Adipocyte (in vitro differentiated cells): ENCODE results near the gene NPIPB6.
A peak's percentile ranks its signal among the peaks of the same experiment; 100 is the strongest.

Experiments used
- DNase-seq: peaks from one replicate; pipeline ENCODE4 v3.0.0-alpha.2; 2015; ENCODE audit warnings: low read depth
- H3K27me3 ChIP-seq: replicated peaks from 2 replicates; pipeline ENCODE4 v1.7.0; 2013; ENCODE audit warnings: mild to moderate bottlenecking, low read length, moderate library complexity; ENCODE audit not compliant: control insufficient read depth, insufficient read depth
- H3K36me3 ChIP-seq: 2 replicates; pipeline ENCODE4 v1.7.0; 2013; ENCODE audit warnings: low read length, mild to moderate bottlenecking, moderate library complexity; ENCODE audit not compliant: control insufficient read depth, insufficient read depth, severe bottlenecking
- H3K4me1 ChIP-seq: 2 replicates; pipeline ENCODE4 v1.7.0; 2013; ENCODE audit warnings: mild to moderate bottlenecking, low read length, moderate library complexity; ENCODE audit not compliant: control insufficient read depth, insufficient read depth
- H3K4me3 ChIP-seq: 2 replicates; pipeline ENCODE4 v1.7.0; 2013; ENCODE audit warnings: mild to moderate bottlenecking, low read length, moderate library complexity
- H3K9ac ChIP-seq: 2 replicates; pipeline ENCODE4 v1.7.0; 2013; ENCODE audit warnings: mild to moderate bottlenecking, low read length, moderate library complexity
- H3K9me3 ChIP-seq: 2 replicates; pipeline ENCODE4 v1.7.0; 2013; ENCODE audit warnings: mild to moderate bottlenecking, low read length, moderate library complexity; ENCODE audit not compliant: control insufficient read depth

The NPIPB6 gene

DNA sequence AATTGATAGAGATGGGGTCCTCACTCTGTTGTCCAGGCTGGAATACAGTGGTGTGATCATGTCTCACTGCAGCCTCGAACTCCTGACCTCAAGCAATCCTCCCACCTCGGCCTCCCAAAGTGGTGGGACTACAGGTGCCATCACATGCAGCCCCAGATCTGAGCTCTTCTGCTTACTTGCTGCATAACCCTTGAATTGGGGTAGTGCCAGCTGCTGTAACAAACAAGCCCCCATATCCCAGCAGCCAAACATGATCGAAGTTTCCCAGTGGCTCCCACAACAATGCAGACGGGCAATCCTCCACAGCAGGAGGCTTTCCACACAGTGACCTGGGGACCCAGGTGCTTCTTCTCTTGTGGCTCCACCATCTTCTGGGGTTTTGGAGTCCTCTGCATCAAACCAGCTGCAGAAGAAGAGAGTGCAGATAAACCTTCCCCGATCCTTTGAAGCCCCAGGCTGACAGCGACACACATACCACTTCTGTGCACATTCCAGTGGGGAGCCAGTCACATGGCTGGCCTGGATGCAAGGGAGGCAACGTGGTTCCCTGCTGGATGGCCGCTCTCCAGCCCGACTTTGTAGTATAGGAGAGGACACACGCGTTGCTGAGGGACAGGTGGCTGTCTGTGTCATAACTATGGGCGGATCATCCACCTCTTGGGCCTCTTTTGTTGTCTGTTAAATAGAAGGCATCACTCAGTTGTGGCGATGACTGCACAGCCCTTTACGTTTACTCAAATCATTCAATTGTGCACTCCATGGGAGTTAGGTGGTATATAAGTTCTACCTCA lies 54.3 kb downstream of the NPIPB6 start:
- H3K4me3 ChIP-seq = no peak overlapping the region
- peaks cover 30% of the 10 kb centered on the region for H3K27me3 ChIP-seq
- no peak for DNase-seq
- no peaks in the 10 kb centered on the region for H3K4me1 ChIP-seq
- H3K9ac ChIP-seq = no peak overlapping the region
- no peaks in the 10 kb centered on the region for H3K36me3 ChIP-seq
- H3K9me3 ChIP-seq = no peaks in the 10 kb centered on the region

DNA sequence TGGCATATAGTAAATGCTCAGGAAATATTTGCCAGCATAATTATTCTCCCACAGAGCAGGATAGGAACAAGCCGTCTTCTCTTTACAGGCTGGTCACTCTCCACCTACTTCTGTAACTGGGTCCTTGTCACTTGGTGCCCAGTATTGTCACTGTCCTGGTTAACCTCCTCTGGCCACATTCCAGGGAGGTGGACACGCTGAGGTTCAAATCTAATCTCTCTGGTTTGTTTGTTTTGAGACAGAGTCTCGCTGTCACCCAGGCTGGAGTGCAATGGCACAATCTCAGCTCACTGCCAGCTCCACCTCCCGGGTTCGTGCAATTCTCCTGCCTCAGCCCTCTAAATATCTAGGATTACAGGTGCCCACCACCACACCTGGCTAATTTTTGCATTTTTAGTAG lies 55.4 kb downstream of the NPIPB6 start:
- Histone ChIP-seq H3K9ac (no peak overlapping the region), H3K9me3 (no peaks in the 10 kb centered on the region), H3K4me1 (no peaks in the 10 kb centered on the region), H3K36me3 (no peaks in the 10 kb centered on the region), H3K4me3 (no peak overlapping the region), H3K27me3 (peaks cover 33% of the 10 kb centered on the region)
- DNase-seq = no peak

DNA sequence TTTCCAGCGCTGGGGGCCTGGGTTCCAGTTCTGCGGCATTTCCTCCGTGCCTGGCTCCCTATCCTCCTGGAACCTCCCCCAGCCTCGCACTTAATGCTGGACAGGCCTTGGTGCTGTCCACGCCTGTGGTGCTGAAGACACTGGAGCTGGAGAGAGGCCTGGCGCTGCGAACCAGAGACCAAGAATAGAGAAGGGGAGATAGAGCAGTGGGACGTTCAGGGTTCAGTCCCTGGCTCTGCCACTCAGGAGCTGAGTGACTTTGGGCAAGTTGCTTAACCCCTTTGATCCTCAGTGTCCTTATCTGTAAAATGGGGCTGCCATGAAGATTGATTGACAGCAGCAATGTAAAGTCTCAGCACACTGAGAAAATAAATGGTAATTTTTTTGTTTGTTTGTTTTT lies 59.1 kb downstream of the NPIPB6 start:
- H3K9ac ChIP-seq = no peak overlapping the region
- no peak overlapping the region for H3K4me3 ChIP-seq
- no peaks in the 10 kb centered on the region for H3K4me1 ChIP-seq
- H3K36me3 ChIP-seq = no peaks in the 10 kb centered on the region
- peak; percentile 53 for DNase-seq
- H3K9me3 ChIP-seq = no peaks in the 10 kb centered on the region
- H3K27me3 ChIP-seq = peaks cover 49% of the 10 kb centered on the region

DNA sequence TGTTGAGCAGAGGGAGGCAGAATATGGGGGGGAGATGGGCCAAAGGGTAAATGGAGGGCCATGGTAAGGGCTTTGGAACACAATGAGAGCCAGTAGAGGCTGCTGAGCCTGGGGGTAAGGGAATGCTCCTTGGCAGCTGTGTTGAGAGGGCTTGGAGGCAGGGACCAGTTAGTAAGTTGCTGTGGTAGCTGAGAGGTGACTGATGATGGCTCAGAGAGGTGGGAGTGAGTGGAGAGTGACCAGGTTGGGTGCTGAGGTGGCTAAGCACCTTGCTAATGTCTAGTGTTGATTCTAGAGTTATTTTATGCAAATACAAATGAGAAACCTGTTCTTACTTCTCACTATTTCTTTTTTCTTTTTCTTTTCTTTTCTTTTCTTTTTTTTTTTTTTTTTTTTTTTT lies 60.2 kb downstream of the NPIPB6 start:
- Histone ChIP-seq H3K36me3 (no peaks in the 10 kb centered on the region), H3K9me3 (no peaks in the 10 kb centered on the region), H3K4me1 (no peaks in the 10 kb centered on the region), H3K9ac (no peak overlapping the region), H3K27me3 (peaks cover 46% of the 10 kb centered on the region), H3K4me3 (no peak overlapping the region)
- no peak for DNase-seq

DNA sequence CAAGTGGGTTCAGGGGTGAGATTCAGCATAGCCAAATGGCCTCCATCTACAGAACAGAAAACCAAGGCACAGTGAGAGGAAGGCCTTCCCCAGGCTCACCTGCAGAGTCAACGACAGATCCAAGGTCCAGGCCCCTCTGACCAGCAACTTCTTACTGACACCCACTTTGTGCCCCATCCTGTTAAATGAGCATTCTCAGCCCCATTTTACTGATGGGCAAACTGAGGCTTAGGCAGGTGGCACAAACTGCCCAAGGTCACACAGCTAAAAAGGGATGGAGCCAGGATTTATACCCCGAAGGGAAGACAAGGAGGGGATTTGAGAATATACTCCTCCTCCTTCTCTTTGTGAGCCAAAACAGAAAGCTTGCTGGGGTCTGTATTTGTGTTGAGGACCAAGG lies 61.7 kb downstream of the NPIPB6 start:
- no peaks in the 10 kb centered on the region for H3K9me3 ChIP-seq
- no peak for DNase-seq
- no peaks in the 10 kb centered on the region for H3K4me1 ChIP-seq
- H3K9ac ChIP-seq = no peak overlapping the region
- no peak overlapping the region for H3K4me3 ChIP-seq
- peaks cover 48% of the 10 kb centered on the region for H3K27me3 ChIP-seq
- H3K36me3 ChIP-seq = no peaks in the 10 kb centered on the region

DNA sequence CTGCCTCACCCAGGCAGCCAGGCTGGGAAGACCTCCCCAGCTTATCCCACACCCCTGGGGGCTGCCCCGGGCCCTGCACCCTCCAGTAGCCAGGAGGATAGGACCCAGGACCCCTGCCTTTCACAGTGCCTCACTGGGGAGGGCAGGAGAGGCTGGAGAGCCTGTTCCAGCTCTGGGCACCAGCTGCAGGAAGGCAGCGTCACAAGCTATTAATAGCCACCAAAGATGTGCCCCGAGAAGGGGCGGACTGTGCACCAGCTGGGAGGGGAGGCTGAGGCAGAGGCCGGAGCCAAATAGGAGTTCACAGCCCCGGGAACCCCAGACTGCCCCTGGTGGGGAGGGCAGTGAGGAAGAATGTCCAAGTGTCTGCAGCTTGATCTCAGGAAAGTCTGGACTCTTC lies 62.2 kb downstream of the NPIPB6 start:
- H3K9ac ChIP-seq = no peak overlapping the region
- H3K4me1 ChIP-seq = no peaks in the 10 kb centered on the region
- H3K4me3 ChIP-seq = no peak overlapping the region
- H3K9me3 ChIP-seq = no peaks in the 10 kb centered on the region
- no peak for DNase-seq
- peaks cover 48% of the 10 kb centered on the region for H3K27me3 ChIP-seq
- no peaks in the 10 kb centered on the region for H3K36me3 ChIP-seq

DNA sequence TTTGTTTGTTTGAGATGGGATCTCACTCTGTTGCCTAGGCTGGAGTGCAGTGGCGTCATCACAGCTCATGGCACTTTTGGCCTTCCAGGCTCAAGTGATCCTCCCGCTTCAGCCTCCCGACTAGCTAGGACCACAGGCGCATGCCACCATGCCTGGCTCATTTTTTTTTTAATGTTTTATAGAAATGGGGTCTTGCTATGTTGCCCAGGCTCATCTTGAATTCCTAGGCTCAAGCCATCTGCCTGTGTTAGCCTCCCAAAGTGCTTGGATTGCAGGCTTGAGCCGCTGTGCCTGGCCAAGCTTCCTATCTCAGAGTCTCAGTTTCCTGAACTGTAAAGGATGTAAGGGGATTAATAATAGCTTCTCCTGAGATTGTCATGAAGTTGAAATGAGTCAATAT lies 63.0 kb downstream of the NPIPB6 start:
- DNase-seq = no peak
- no peak overlapping the region for H3K9ac ChIP-seq
- H3K4me3 ChIP-seq = no peak overlapping the region
- no peaks in the 10 kb centered on the region for H3K36me3 ChIP-seq
- no peaks in the 10 kb centered on the region for H3K9me3 ChIP-seq
- no peaks in the 10 kb centered on the region for H3K4me1 ChIP-seq
- H3K27me3 ChIP-seq = peaks cover 47% of the 10 kb centered on the region

DNA sequence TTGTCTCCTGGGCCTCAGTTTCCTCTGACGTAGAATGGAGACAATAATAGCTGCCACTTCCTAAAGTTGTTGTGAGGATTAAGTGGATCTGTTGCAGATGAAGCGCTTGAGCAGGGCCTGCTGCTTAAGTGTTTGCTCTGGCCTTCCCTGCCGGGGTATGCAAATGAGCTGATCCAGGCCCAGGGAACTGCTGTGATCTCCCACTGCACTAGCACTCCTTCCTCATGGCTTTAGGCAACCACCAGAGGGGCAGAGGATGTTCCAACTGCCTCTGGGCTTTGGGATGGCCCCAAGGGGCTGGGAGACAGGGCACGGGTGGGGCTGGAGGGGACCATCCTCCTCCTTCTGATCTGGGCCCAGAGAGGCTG lies 64.8 kb downstream of the NPIPB6 start:
- Histone ChIP-seq H3K9ac (no peak overlapping the region), H3K36me3 (no peaks in the 10 kb centered on the region), H3K9me3 (no peaks in the 10 kb centered on the region), H3K4me1 (no peaks in the 10 kb centered on the region), H3K4me3 (no peak overlapping the region), H3K27me3 (peaks cover 61% of the 10 kb centered on the region)
- DNase-seq = no peak

DNA sequence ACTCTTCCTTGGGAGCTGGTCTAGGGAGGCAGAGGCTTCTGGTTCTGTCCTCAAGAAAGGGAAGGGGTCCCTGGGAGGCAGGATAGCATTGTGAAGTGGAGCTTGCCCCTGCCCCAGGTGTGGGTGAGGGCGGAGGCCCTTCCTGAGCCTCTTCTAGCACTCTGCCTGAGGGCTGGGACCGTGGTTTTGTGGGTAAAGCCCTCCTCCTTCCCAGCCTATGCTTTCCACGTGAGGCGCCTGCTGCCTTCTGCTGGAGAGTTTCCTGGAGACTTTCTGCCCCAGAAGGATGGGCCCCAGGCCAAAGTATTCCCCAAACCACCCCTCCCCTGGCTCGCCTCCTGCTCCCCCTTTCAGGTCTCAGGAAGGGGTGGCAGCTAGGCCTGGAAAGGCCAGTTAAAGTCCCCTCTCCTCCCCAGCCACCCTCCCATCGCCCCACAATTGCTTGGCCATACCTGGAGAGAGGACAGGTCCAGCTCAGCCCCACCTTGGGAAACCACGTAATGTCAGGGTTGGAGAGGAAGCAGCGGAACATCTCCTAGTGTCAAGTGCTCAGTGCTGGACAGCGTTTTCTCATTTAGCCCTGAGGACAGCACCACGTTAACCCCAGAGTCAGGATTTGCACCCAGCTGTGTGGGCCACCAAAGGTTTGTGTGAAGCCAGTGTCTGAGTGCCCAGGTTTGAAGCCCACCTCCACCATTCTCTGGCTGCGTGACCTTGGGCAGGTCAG lies 65.4 kb downstream of the NPIPB6 start:
- Histone ChIP-seq H3K36me3 (no peaks in the 10 kb centered on the region), H3K9ac (no peak overlapping the region), H3K9me3 (no peaks in the 10 kb centered on the region), H3K4me3 (no peak overlapping the region), H3K27me3 (peaks cover 62% of the 10 kb centered on the region), H3K4me1 (no peaks in the 10 kb centered on the region)
- no peak for DNase-seq

DNA sequence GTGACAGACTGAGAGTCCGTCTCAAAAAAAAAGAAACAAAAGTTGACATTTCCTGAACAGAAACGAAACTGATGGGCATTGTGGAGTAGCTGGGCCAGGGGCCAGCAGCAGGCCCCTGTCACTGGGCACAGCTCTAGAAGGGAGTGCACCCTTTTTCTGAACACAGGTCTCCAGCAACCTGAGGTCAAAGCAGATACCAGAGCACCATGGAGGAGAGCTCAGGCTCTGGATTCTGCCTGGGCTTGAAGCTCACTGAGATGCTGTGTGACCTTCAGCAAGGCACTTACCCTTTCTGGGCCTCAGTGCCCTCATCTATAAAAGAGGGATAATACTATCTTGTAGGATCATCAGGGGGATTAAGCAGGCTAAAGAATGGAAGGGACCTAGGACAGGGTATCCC lies 66.0 kb downstream of the NPIPB6 start:
- no peak overlapping the region for H3K9ac ChIP-seq

DNA sequence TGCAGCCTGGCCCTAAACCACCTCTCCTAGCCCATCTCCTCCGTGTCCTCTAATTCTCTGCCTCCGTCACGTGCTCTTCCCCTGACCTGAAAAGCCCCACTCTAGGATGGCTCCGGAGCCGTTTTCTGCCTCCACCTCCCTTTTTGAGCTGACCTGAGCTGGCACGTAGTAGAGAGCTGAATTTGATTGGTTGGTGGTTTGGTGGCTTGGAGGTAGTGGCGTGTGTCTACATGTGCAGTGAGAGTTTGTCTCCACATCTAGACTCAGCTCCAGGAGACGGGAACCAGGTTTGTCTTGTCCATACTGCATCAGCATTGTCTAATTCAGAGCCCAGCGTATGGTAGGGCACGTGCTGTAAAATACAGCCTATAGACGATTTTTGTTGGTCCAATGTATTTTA lies 68.0 kb downstream of the NPIPB6 start:
- no peaks in the 10 kb centered on the region for H3K4me1 ChIP-seq
- H3K36me3 ChIP-seq = no peaks in the 10 kb centered on the region
- no peaks in the 10 kb centered on the region for H3K9me3 ChIP-seq
- DNase-seq = no peak
- peaks cover 47% of the 10 kb centered on the region for H3K27me3 ChIP-seq
- no peak overlapping the region for H3K4me3 ChIP-seq
- no peak overlapping the region for H3K9ac ChIP-seq

More for the DNA sequence above, 66.0 kb downstream of the NPIPB6 start:
- no peak for DNase-seq
- no peaks in the 10 kb centered on the region for H3K4me1 ChIP-seq
- no peaks in the 10 kb centered on the region for H3K36me3 ChIP-seq
- H3K4me3 ChIP-seq = no peak overlapping the region
- peaks cover 58% of the 10 kb centered on the region for H3K27me3 ChIP-seq
- H3K9me3 ChIP-seq = no peaks in the 10 kb centered on the region
